ENCODE results near the gene TAF12.
"Not testable (repeated sequence)": the region's sequence is repeated elsewhere in the genome, so short reads cannot be mapped to it uniquely, and the experiment has no call there.

TAF12 gene

GRCh38 chr1:28581531-28582247, 61.2 kb downstream of the TAF12 start:
- no peak overlapping the region for H3K27ac ChIP-seq (ENCODE audit: low read length)
- WGBS (ENCODE audit: insufficient coverage, insufficient read length): no CpG with 5 or more reads among the region's 75 CpGs
- H3K27me3 ChIP-seq (ENCODE audit: control insufficient read depth, insufficient read depth, low read length): no peaks in the 10 kb centered on the region
- H3K4me3 ChIP-seq (ENCODE audit: low read length): peak overlapping the region; percentile 92
- H3K4me1 ChIP-seq (ENCODE audit: control insufficient read depth, insufficient read depth, low read length): no peaks in the 10 kb centered on the region
- H3K36me3 ChIP-seq (ENCODE audit: control insufficient read depth, insufficient read depth, low read length): peaks cover 28% of the 10 kb centered on the region; the same call in 1 of the 2 replicates
- H3K9me3 ChIP-seq (ENCODE audit: control insufficient read depth, insufficient read depth, low read length): no peaks in the 10 kb centered on the region
- DNase-seq (ENCODE audit: low read depth, low spot score): no peak

GRCh38 chr1:28580722-28581530, 61.9 kb downstream of the TAF12 start:
- Histone ChIP-seq H3K27ac (ENCODE audit: low read length) (no peak overlapping the region), H3K4me3 (ENCODE audit: low read length) (peak overlapping the region; percentile 92), H3K4me1 (ENCODE audit: control insufficient read depth, insufficient read depth, low read length) (no peaks in the 10 kb centered on the region), H3K36me3 (ENCODE audit: control insufficient read depth, insufficient read depth, low read length) (peaks cover 28% of the 10 kb centered on the region; the same call in 1 of the 2 replicates), H3K9me3 (ENCODE audit: control insufficient read depth, insufficient read depth, low read length) (no peaks in the 10 kb centered on the region), H3K27me3 (ENCODE audit: control insufficient read depth, insufficient read depth, low read length) (no peaks in the 10 kb centered on the region)
- no peak for DNase-seq (ENCODE audit: low read depth, low spot score)
- WGBS (ENCODE audit: insufficient coverage, insufficient read length): no CpG with 5 or more reads among the region's 26 CpGs

GRCh38 chr1:28579401-28579800, 63.5 kb downstream of the TAF12 start:
- Histone ChIP-seq H3K4me3 (ENCODE audit: low read length) (no peak overlapping the region; the same call in 1 of the 2 replicates), H3K4me1 (ENCODE audit: control insufficient read depth, insufficient read depth, low read length) (no peaks in the 10 kb centered on the region), H3K9me3 (ENCODE audit: control insufficient read depth, insufficient read depth, low read length) (no peaks in the 10 kb centered on the region), H3K36me3 (ENCODE audit: control insufficient read depth, insufficient read depth, low read length) (peaks cover 28% of the 10 kb centered on the region; the same call in 1 of the 2 replicates), H3K27me3 (ENCODE audit: control insufficient read depth, insufficient read depth, low read length) (no peaks in the 10 kb centered on the region), H3K27ac (ENCODE audit: low read length) (no peak overlapping the region)
- WGBS (ENCODE audit: insufficient coverage, insufficient read length): no CpG with 5 or more reads among the region's 1 CpG
- no peak for DNase-seq (ENCODE audit: low read depth, low spot score)

- Histone ChIP-seq H3K4me1 (ENCODE audit: control insufficient read depth, insufficient read depth, low read length) (no peaks in the 10 kb centered on the region), H3K27me3 (ENCODE audit: control insufficient read depth, insufficient read depth, low read length) (no peaks in the 10 kb centered on the region), H3K9me3 (ENCODE audit: control insufficient read depth, insufficient read depth, low read length) (no peaks in the 10 kb centered on the region), H3K36me3 (ENCODE audit: control insufficient read depth, insufficient read depth, low read length) (peaks cover 28% of the 10 kb centered on the region; the same call in 1 of the 2 replicates), H3K4me3 (ENCODE audit: low read length) (no peak overlapping the region), H3K27ac (ENCODE audit: low read length) (no peak overlapping the region)
- DNase-seq (ENCODE audit: low read depth, low spot score): no peak
- no CpG with 5 or more reads among the region's 6 CpGs for WGBS (ENCODE audit: insufficient coverage, insufficient read length)
Observed at GRCh38 chr1:28578696-28579218, 64.1 kb downstream of the TAF12 start.

GRCh38 chr1:28577738-28578536, 64.9 kb downstream of the TAF12 start:
- H3K27ac ChIP-seq (ENCODE audit: low read length): no peak overlapping the region
- no peak for DNase-seq (ENCODE audit: low read depth, low spot score)
- no CpG with 5 or more reads among the region's 6 CpGs for WGBS (ENCODE audit: insufficient coverage, insufficient read length)

GRCh38 chr1:28577052-28577678, 65.7 kb downstream of the TAF12 start:
- no peak for DNase-seq (ENCODE audit: low read depth, low spot score)
- H3K36me3 ChIP-seq (ENCODE audit: control insufficient read depth, insufficient read depth, low read length): peaks cover 28% of the 10 kb centered on the region; the same call in 1 of the 2 replicates
- H3K27ac ChIP-seq (ENCODE audit: low read length): no peak overlapping the region
- WGBS (ENCODE audit: insufficient coverage, insufficient read length): no CpG with 5 or more reads among the region's 1 CpG
- no peaks in the 10 kb centered on the region for H3K27me3 ChIP-seq (ENCODE audit: control insufficient read depth, insufficient read depth, low read length)
- H3K9me3 ChIP-seq (ENCODE audit: control insufficient read depth, insufficient read depth, low read length): no peaks in the 10 kb centered on the region
- no peaks in the 10 kb centered on the region for H3K4me1 ChIP-seq (ENCODE audit: control insufficient read depth, insufficient read depth, low read length)
- no peak overlapping the region for H3K4me3 ChIP-seq (ENCODE audit: low read length)

More at GRCh38 chr1:28577738-28578536, 64.9 kb downstream of the TAF12 start:
- H3K4me3 ChIP-seq (ENCODE audit: low read length): no peak overlapping the region
- no peaks in the 10 kb centered on the region for H3K9me3 ChIP-seq (ENCODE audit: control insufficient read depth, insufficient read depth, low read length)
- no peaks in the 10 kb centered on the region for H3K27me3 ChIP-seq (ENCODE audit: control insufficient read depth, insufficient read depth, low read length)
- H3K4me1 ChIP-seq (ENCODE audit: control insufficient read depth, insufficient read depth, low read length): no peaks in the 10 kb centered on the region
- peaks cover 28% of the 10 kb centered on the region; the same call in 1 of the 2 replicates for H3K36me3 ChIP-seq (ENCODE audit: control insufficient read depth, insufficient read depth, low read length)

GRCh38 chr1:28573564-28573963, 69.3 kb downstream of the TAF12 start:
- no peak overlapping the region for H3K4me3 ChIP-seq (ENCODE audit: low read length)
- H3K4me1 ChIP-seq (ENCODE audit: control insufficient read depth, insufficient read depth, low read length): no peaks in the 10 kb centered on the region
- no peak overlapping the region for H3K27ac ChIP-seq (ENCODE audit: low read length)
- no peaks in the 10 kb centered on the region for H3K9me3 ChIP-seq (ENCODE audit: control insufficient read depth, insufficient read depth, low read length)
- no peaks in the 10 kb centered on the region for H3K27me3 ChIP-seq (ENCODE audit: control insufficient read depth, insufficient read depth, low read length)
- H3K36me3 ChIP-seq (ENCODE audit: control insufficient read depth, insufficient read depth, low read length): peaks cover 9% of the 10 kb centered on the region; the same call in 1 of the 2 replicates
- no peak for DNase-seq (ENCODE audit: low read depth, low spot score)
- WGBS (ENCODE audit: insufficient coverage, insufficient read length): no CpG with 5 or more reads among the region's 11 CpGs

GRCh38 chr1:28572891-28573290, 70.0 kb downstream of the TAF12 start:
- not testable (repeated sequence) for H3K27ac ChIP-seq (ENCODE audit: low read length); H3K27me3 ChIP-seq (ENCODE audit: control insufficient read depth, insufficient read depth, low read length); H3K9me3 ChIP-seq (ENCODE audit: control insufficient read depth, insufficient read depth, low read length); DNase-seq (ENCODE audit: low read depth, low spot score); H3K4me3 ChIP-seq (ENCODE audit: low read length); H3K36me3 ChIP-seq (ENCODE audit: control insufficient read depth, insufficient read depth, low read length); H3K4me1 ChIP-seq (ENCODE audit: control insufficient read depth, insufficient read depth, low read length)
- WGBS (ENCODE audit: insufficient coverage, insufficient read length): no CpG with 5 or more reads among the region's 12 CpGs

GRCh38 chr1:28571911-28572310, 71.0 kb downstream of the TAF12 start:
- Histone ChIP-seq H3K27ac (ENCODE audit: low read length) (no peak overlapping the region), H3K36me3 (ENCODE audit: control insufficient read depth, insufficient read depth, low read length) (peaks cover 6% of the 10 kb centered on the region; the same call in 1 of the 2 replicates), H3K4me3 (ENCODE audit: low read length) (no peak overlapping the region), H3K4me1 (ENCODE audit: control insufficient read depth, insufficient read depth, low read length) (no peaks in the 10 kb centered on the region), H3K27me3 (ENCODE audit: control insufficient read depth, insufficient read depth, low read length) (no peaks in the 10 kb centered on the region), H3K9me3 (ENCODE audit: control insufficient read depth, insufficient read depth, low read length) (no peaks in the 10 kb centered on the region)
- no peak for DNase-seq (ENCODE audit: low read depth, low spot score)
- WGBS (ENCODE audit: insufficient coverage, insufficient read length): no CpG with 5 or more reads among the region's 4 CpGs

Measured in iPS DF 6.9 (cell line).